Dedifferentiated amniotic fluid mesenchymal stem cell (primary cell): Measurements from ENCODE around the gene EPHA3.

ENCODE experiments used
- DNase-seq: peaks from one replicate; pipeline ENCODE4 v3.0.0-alpha.2; 2016; ENCODE audit errors: extremely low spot score

Gene EPHA3

GRCh38 chr3:89107461-89108290 lies at the start of gene EPHA3:
TSS of gene EPHA3 (plus strand) at chr3:89107621. CDS start at chr3:89107749, 128 bp downstream.
- peak; percentile 32 for DNase-seq

GRCh38 chr3:89058371-89058770 lies 49.0 kb upstream of the EPHA3 start:
- DNase-seq: no peak

GRCh38 chr3:89059211-89059925 lies 48.1 kb upstream of the EPHA3 start:
- peak; percentile 17 for DNase-seq

- no peak for DNase-seq
Measured at GRCh38 chr3:89061259-89061658, 46.2 kb upstream of the EPHA3 start.

- peak; percentile 45 for DNase-seq
Measured at GRCh38 chr3:89067736-89068135, 39.7 kb upstream of the EPHA3 start.

GRCh38 chr3:89072642-89073041 lies 34.8 kb upstream of the EPHA3 start:
- no peak for DNase-seq

- no peak for DNase-seq
Measured at GRCh38 chr3:89079944-89080343, 27.5 kb upstream of the EPHA3 start.

- no peak for DNase-seq
Measured at GRCh38 chr3:89087851-89088250, 19.6 kb upstream of the EPHA3 start.

- DNase-seq: no peak
Measured at GRCh38 chr3:89098173-89098572, 9.2 kb upstream of the EPHA3 start.

- DNase-seq: peak; percentile 60
Measured at GRCh38 chr3:89098964-89099585, 8.3 kb upstream of the EPHA3 start.

GRCh38 chr3:89101251-89101650 lies 6.2 kb upstream of the EPHA3 start:
- no peak for DNase-seq

GRCh38 chr3:89101921-89102320 lies 5.5 kb upstream of the EPHA3 start:
- DNase-seq: no peak

GRCh38 chr3:89104499-89104898 lies 2.9 kb upstream of the EPHA3 start:
- no peak for DNase-seq

- DNase-seq: no peak
Measured at GRCh38 chr3:89105503-89105902, 1.9 kb upstream of the EPHA3 start.

GRCh38 chr3:89108291-89108550 lies 800 bp downstream of the EPHA3 start:
- DNase-seq: no peak

GRCh38 chr3:89113344-89113743 lies 5.9 kb downstream of the EPHA3 start:
- no peak for DNase-seq

- peak; percentile 42 for DNase-seq
Measured at GRCh38 chr3:89113893-89114840, 6.7 kb downstream of the EPHA3 start.

GRCh38 chr3:89114841-89115223 lies 7.4 kb downstream of the EPHA3 start:
- no peak for DNase-seq

GRCh38 chr3:89116476-89116875 lies 9.1 kb downstream of the EPHA3 start:
- no peak for DNase-seq

GRCh38 chr3:89138048-89138447 lies 30.6 kb downstream of the EPHA3 start:
- no peak for DNase-seq

GRCh38 chr3:89139870-89140269 lies 32.4 kb downstream of the EPHA3 start:
- no peak for DNase-seq

GRCh38 chr3:89144080-89144479 lies 36.7 kb downstream of the EPHA3 start:
- DNase-seq: no peak
